ENCODE data around the gene LRMDA.

The LRMDA gene

DNA sequence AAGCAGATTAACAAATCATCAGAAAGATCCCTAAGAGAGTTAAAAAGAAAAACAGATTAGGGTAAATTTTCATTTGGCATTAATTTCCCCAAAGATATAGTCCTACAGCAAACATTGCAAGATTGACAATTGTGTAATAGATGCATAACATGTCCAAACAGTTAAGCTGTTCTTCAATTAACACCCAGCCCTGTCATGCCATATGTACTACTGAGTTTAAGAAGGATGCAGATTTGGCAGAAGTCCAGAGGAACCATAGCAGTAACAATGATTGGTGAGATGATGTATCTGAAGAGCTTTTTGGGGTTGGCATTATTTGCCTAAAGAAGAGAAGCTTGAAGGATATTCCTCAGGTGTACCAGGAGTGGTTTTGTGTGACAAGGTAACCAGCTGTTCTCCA is 287.6 kb downstream of the LRMDA start:
- H4K20me1 ChIP-seq: no peaks in the 10 kb centered on the region
- no peak overlapping the region for H3K4me3 ChIP-seq
- no peak overlapping the region for H3K27ac ChIP-seq
- no peaks in the 10 kb centered on the region for H3K9me3 ChIP-seq (replicated peaks in 1 of 11)
- H3K4me1 ChIP-seq: peaks cover 0 to 8% (median 0%) of the 10 kb centered on the region in 10 experiments; a peak in 4 of 20 replicates
- no peak overlapping the region for H3K4me2 ChIP-seq
- no peak overlapping the region for H3K9ac ChIP-seq
- no peak for TF ChIP-seq Cebpa-rat (IDR thresholded peaks at IDR 0.05)
- no peaks in the 10 kb centered on the region for H3K27me3 ChIP-seq
- no peaks in the 10 kb centered on the region for H3K36me3 ChIP-seq

DNA sequence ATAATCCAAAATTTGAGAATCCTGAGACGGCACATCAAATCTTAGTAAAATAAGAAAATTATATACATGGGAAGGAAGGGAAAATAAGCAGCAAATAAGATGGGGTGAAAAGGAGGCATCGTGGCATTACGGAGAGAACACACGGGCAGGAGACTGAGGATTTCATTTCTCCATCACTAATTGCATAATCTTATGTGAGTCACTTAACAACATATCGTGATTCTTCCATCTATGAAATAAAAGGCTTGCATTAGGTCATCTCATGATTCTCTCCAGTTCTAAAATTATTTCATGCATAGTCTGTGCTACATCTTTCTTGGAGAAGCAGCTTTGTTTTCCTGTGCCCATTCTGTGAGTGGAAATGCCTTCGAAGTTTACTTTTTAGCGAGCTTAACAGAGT is 288.7 kb downstream of the LRMDA start:
- Histone ChIP-seq H3K4me2 (no peak overlapping the region), H3K36me3 (no peaks in the 10 kb centered on the region), H4K20me1 (no peaks in the 10 kb centered on the region), H3K27ac (no peak overlapping the region), H3K27me3 (no peaks in the 10 kb centered on the region), H3K4me1 (peaks cover 0 to 8% (median 0%) of the 10 kb centered on the region in 10 experiments; a peak in 4 of 20 replicates), H3K9me3 (replicated peaks in 1 of 11) (no peaks in the 10 kb centered on the region), H3K4me3 (no peak overlapping the region), H3K9ac (no peak overlapping the region)
- no peak for TF ChIP-seq Cebpa-rat (IDR thresholded peaks at IDR 0.05)

DNA sequence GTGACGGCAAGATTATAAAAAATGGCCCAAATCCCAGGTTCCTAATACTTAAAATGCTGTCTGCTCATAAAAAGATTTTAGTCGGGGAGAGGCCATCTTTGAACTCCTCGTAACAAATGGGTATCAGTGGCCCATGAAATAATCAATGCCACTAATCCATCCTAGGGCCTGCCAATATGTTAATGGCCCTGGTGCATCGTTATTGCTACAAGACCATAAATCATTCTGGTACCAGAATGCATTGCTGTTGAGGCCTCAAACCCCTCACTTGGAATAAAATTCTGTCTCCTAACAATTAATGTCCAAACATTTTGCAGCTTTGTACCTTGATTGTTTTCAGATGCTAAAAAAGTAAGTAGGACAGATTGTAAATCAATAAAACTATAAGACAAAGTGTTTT is 290.6 kb downstream of the LRMDA start:
- Histone ChIP-seq H3K27me3 (no peaks in the 10 kb centered on the region), H3K36me3 (no peaks in the 10 kb centered on the region), H3K4me2 (no peak overlapping the region), H4K20me1 (no peaks in the 10 kb centered on the region), H3K9me3 (replicated peaks in 1 of 11) (no peaks in the 10 kb centered on the region), H3K4me3 (no peak overlapping the region), H3K9ac (no peak overlapping the region), H3K4me1 (peaks cover 0 to 8% (median 0%) of the 10 kb centered on the region in 10 experiments; a peak in 4 of 20 replicates), H3K27ac (no peak overlapping the region)
- TF ChIP-seq Cebpa-rat (IDR thresholded peaks at IDR 0.05): no peak

DNA sequence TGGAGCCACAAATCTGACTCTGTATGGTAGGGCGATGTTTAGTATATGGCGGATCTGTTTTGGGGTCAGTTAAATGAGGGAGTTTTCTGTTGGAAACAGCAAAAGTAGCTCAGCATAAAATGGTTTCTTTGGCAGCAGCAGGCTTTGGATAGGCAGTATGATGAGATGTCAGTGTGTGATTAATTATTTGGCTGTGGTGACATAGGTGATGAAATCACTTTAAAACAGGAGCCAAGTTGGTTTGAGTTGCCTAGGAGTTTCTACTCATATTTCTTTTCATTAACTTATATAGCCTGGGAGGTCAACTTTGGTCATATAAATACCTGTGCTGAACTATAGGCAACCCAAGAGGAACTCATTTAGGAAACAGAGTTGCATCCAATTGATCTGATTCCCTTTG is 291.2 kb downstream of the LRMDA start:
- Histone ChIP-seq H3K4me3 (no peak overlapping the region), H3K27me3 (no peaks in the 10 kb centered on the region), H3K9me3 (replicated peaks in 1 of 11) (no peaks in the 10 kb centered on the region), H3K27ac (no peak overlapping the region), H3K9ac (no peak overlapping the region), H3K36me3 (no peaks in the 10 kb centered on the region), H3K4me2 (no peak overlapping the region), H4K20me1 (no peaks in the 10 kb centered on the region), H3K4me1 (peaks cover 0 to 8% (median 0%) of the 10 kb centered on the region in 10 experiments; a peak in 4 of 20 replicates)
- TF ChIP-seq Cebpa-rat (IDR thresholded peaks at IDR 0.05): no peak

DNA sequence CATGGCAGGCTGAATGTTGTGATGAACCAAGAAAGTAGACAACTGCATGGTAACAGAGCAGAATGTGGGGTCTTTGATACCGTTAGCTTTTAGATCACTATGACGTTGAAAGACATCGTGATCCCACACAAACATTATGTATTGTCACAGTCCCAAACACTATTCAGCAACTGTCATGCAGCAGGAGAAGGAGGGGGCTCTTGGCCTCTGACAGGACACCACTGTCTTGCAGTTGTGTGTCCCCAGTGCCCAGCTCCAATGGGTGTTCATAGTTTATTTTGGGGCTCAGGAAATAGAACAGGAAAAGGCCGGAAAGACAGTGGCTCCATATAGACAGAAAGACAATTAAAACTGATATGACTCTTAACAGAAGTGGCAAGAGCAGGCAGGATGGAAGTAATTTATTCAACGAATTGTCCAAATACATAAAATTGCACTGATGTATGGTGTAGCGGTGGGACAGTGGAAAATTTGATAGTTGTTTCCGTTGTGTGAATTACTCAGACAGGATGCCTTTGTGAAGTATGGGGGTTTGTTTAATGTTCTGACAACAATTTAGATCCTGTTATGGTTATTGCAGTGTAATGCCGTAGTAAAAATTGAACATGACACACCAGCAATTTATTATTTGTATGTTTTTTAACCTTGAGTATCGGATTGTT is 292.0 kb downstream of the LRMDA start:
- no peak for TF ChIP-seq Cebpa-rat (IDR thresholded peaks at IDR 0.05)
- Histone ChIP-seq H3K9ac (no peak overlapping the region), H3K27me3 (no peaks in the 10 kb centered on the region), H3K27ac (no peak overlapping the region), H3K4me1 (peaks cover 0 to 8% (median 0%) of the 10 kb centered on the region in 10 experiments; a peak in 4 of 20 replicates), H3K36me3 (no peaks in the 10 kb centered on the region), H3K4me2 (peak overlapping the region in 6 of 11 experiments; percentile 4 to 25 (median 11); a peak in 3 of 22 replicates), H3K9me3 (replicated peaks in 1 of 11) (no peaks in the 10 kb centered on the region), H3K4me3 (no peak overlapping the region), H4K20me1 (no peaks in the 10 kb centered on the region)

DNA sequence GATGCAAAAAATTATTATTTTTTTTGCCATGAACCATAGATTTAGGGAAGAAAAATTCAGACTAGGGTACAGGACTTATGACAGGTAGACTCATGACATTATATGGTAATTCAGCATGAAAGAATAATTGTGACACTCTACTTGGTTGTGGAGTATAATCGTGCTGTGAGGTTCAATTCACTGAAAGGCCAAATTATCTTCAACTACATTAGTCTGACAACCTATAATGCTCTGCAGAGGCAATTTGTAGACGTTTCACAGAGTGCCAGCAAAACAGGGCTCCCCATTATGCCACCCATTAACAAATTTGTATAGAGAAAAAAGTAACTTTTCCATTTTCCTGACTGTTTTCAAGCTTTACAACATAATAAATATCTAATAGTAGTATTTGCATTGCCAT is 292.6 kb downstream of the LRMDA start:
- Histone ChIP-seq H3K4me3 (no peak overlapping the region), H3K9ac (no peak overlapping the region), H3K4me1 (peaks cover 0 to 8% (median 0%) of the 10 kb centered on the region in 10 experiments; a peak in 4 of 20 replicates), H3K9me3 (replicated peaks in 1 of 11) (no peaks in the 10 kb centered on the region), H4K20me1 (no peaks in the 10 kb centered on the region), H3K27me3 (no peaks in the 10 kb centered on the region), H3K27ac (no peak overlapping the region), H3K36me3 (no peaks in the 10 kb centered on the region), H3K4me2 (0 out of 22 replicates have a peak overlapping the region, but pooled peaks of 3 of the 11 experiments have one; percentile 7 to 20 (median 9))
- no peak for TF ChIP-seq Cebpa-rat (IDR thresholded peaks at IDR 0.05)

DNA sequence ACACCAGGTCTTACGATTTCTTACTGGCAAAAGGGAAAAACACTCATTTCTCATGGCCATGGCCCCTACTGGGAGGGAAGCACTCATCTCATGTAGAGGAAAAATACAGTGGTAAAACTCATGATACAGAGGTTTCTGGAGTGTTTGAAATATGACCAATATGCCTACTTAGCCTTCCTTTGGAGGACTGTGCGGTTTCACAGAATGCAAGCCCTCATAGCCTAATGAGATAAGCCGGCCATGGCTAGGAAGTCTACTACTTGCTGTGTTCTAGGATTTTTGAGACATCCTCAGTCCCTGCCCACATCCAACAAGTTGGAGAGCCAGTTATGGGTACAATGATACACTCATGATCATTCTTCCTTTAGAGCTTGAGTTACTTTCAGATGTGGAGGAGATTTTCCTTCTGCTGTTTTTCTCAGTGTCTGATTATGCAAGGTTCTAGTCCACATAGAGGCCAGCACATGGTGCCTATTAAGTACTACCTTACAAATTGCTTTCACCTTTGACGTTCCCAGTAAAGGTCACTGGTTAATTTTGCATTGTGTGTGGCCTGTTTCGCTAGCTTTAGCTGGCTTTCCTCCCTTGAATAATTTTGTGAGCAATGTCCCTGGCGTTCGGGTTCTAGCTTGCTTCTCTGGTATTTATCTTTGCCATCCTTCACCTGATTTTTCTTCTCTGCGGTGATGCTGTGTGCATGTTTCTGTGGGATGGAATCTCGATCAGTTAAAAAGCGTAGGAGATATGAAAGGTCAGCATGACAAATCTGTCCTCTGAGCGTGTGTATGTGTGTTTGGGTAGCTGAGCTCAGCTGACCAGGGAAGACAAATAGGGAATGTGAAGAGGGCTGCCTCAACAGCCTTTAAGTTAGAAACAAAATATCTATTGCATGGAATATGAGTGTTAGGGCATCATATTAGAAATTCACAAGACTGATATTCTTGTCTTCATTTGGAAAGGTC is 295.4 kb downstream of the LRMDA start:
- no peaks in the 10 kb centered on the region for H4K20me1 ChIP-seq
- no peak overlapping the region for H3K27ac ChIP-seq
- H3K9ac ChIP-seq: no peak overlapping the region
- no peak for TF ChIP-seq Cebpa-rat (IDR thresholded peaks at IDR 0.05)
- H3K4me1 ChIP-seq: peaks cover 0 to 8% (median 0%) of the 10 kb centered on the region in 10 experiments; a peak in 4 of 20 replicates
- H3K4me3 ChIP-seq: no peak overlapping the region
- no peaks in the 10 kb centered on the region for H3K36me3 ChIP-seq
- H3K27me3 ChIP-seq: no peaks in the 10 kb centered on the region
- H3K9me3 ChIP-seq (replicated peaks in 1 of 11): no peaks in the 10 kb centered on the region
- H3K4me2 ChIP-seq: no peak overlapping the region

DNA sequence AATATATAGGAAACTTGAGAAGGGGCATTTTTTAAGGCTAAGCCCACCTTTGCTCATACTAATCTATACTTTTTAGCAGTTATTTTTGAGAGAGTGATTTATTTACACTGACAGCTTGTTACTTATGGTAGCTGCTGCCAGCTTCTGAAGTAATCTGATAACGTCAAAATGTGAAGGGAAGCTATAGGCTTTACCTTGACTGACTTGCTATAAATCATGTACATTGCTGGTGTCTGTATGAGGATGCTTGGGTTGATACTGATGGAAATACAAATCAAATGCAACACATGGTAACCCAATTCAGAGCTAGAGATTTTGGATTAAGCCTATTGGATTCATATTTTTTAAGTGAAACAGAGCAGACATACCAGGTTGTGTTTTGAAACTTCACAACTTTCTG is 299.4 kb downstream of the LRMDA start:
- Histone ChIP-seq H3K27ac (no peak overlapping the region), H3K9me3 (replicated peaks in 1 of 11) (no peaks in the 10 kb centered on the region), H3K27me3 (no peaks in the 10 kb centered on the region), H3K4me3 (no peak overlapping the region), H3K4me2 (no peak overlapping the region), H3K36me3 (no peaks in the 10 kb centered on the region), H4K20me1 (no peaks in the 10 kb centered on the region), H3K4me1 (no peaks in the 10 kb centered on the region), H3K9ac (no peak overlapping the region)
- no peak for TF ChIP-seq Cebpa-rat (IDR thresholded peaks at IDR 0.05)

DNA sequence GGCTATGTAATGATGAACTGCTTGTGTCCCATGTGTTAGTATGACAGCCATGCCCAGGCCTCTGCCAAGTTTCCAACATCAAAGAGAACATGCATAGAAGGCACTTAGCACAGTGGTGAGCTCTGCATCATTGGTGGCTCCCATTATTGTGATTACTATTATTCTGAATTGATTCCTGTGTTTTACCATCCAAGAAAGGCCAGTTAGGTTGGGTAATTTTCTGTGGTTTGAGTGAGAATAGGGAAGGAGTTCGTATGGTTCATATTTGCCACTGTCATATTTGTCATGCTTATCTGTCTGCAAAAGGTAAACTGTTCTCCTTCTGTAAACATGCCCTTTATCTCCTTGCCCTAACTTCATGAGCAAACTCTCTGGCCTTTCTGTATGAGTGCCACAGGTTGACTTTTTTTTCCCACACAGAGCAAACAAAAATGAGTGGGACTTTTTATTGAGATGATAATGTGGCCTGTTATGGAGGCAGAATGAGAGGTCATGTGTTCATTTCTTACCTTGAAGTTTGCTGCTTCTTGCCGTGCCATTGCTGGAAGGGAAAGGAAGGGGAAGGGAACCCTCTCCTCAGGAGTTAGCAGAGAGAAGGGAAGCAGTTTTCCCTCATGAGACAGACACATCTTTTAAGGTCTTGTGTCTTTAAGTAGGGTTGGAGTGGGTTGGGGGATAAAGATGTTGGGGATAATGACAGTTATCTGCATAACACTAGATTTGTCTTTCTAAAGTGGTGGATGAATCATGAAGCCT is 301.9 kb downstream of the LRMDA start:
- H3K36me3 ChIP-seq: no peaks in the 10 kb centered on the region
- no peak overlapping the region for H3K27ac ChIP-seq
- H3K27me3 ChIP-seq: no peaks in the 10 kb centered on the region
- no peaks in the 10 kb centered on the region for H3K9me3 ChIP-seq (replicated peaks in 1 of 11)
- no peak overlapping the region for H3K9ac ChIP-seq
- no peaks in the 10 kb centered on the region for H4K20me1 ChIP-seq
- no peak overlapping the region for H3K4me3 ChIP-seq
- no peaks in the 10 kb centered on the region for H3K4me1 ChIP-seq
- TF ChIP-seq Cebpa-rat (IDR thresholded peaks at IDR 0.05): no peak
- H3K4me2 ChIP-seq: no peak overlapping the region

All from BLaER1 treated with 17β-estradiol and CSF1 and Interleukin-3, amounts not matched to agents 10 nM and 100 nM (cell line).